ENCODE data around the gene MCEMP1.

- TF ChIP-seq CTCF (IDR thresholded peaks at IDR 0.05; ENCODE audit: low read depth, low read length) (no peak), POLR2A (IDR thresholded peaks at IDR 0.05; ENCODE audit: extremely low read depth, insufficient read length) (no peak)
These were observed 900 bp downstream of the MCEMP1 start for GRCh38 chr19:7677669-7678311.

All from NB4 (cell line).